Liver (tissue), 9 donors: ENCODE measurements around the gene FEM1B. TPM values are rescaled to one million over a fixed set of nuclear protein-coding genes. Genes with fewer than 3 reads are reported as not detected.

Source experiments
- DNase-seq: peaks from one replicate; pipeline ENCODE4 v3.0.0-alpha.2; 2017; ENCODE audit warnings: low spot score
- H3K27ac ChIP-seq, 2 donors: one replicate each; pipeline ENCODE4 v1.7.0; 2013; ENCODE audit warnings: inconsistent platforms in 2 of 2, low read length in 2 of 2, control low read depth in 1 of 2, low read depth in 1 of 2, mild to moderate bottlenecking in 1 of 2
- H3K27me3 ChIP-seq, 4 donors: one replicate each; pipeline versions ENCODE4 v1.6.1 to v1.7.0; 2013; ENCODE audit warnings: low read length in 3 of 4, inconsistent platforms in 1 of 4, mild to moderate bottlenecking in 1 of 4, moderate library complexity in 1 of 4; ENCODE audit not compliant: control insufficient read depth in 4 of 4, insufficient read depth in 4 of 4
- H3K36me3 ChIP-seq, 4 donors: one replicate each; pipeline versions ENCODE4 v1.6.1 to v1.7.0; 2013; ENCODE audit warnings: low read length in 3 of 4, mild to moderate bottlenecking in 3 of 4, low read depth in 1 of 4, moderate library complexity in 1 of 4; ENCODE audit not compliant: control insufficient read depth in 4 of 4, insufficient read depth in 3 of 4
- H3K4me1 ChIP-seq, 4 donors: one replicate each; pipeline versions ENCODE4 v1.6.1 to v1.7.0; 2013; ENCODE audit warnings: low read length in 3 of 4, mild to moderate bottlenecking in 3 of 4, moderate library complexity in 1 of 4; ENCODE audit not compliant: control insufficient read depth in 4 of 4, insufficient read depth in 4 of 4
- H3K4me3 ChIP-seq, 3 donors: one replicate each; pipeline versions ENCODE4 v1.6.1 to v1.7.0; 2013; ENCODE audit warnings: low read length in 3 of 3, control low read depth in 1 of 3, low read depth in 1 of 3, mild to moderate bottlenecking in 1 of 3
- H3K9ac ChIP-seq, 2 donors: one replicate each; pipeline ENCODE4 v1.7.0; 2013; ENCODE audit warnings: low read length in 2 of 2, mild to moderate bottlenecking in 2 of 2, moderate library complexity in 2 of 2, control low read depth in 1 of 2, low read depth in 1 of 2
- H3K9me3 ChIP-seq, 4 donors: one replicate each; pipeline versions ENCODE4 v1.6.1 to v1.7.0; 2013; ENCODE audit warnings: low read length in 3 of 4; ENCODE audit not compliant: control insufficient read depth in 4 of 4
- ATF3 ChIP-seq: IDR thresholded peaks from 2 replicates; pipeline ENCODE4 v1.6.1; 2016; ENCODE audit warnings: antibody characterized with exemption
- FOXA2 ChIP-seq: IDR thresholded peaks from 2 replicates; pipeline ENCODE4 v1.6.1; 2016; ENCODE audit warnings: antibody characterized with exemption
- HNF4A ChIP-seq, 2 donors: conservative IDR thresholded peaks; 2 replicates each; pipeline ENCODE4 v1.6.1; 2016; ENCODE audit warnings: antibody characterized with exemption in 2 of 2, mild to moderate bottlenecking in 2 of 2
- JUND ChIP-seq, 2 donors: IDR thresholded peaks; 2 replicates each; pipeline ENCODE4 v1.6.1; 2016; ENCODE audit warnings: antibody characterized with exemption in 2 of 2
- MAX ChIP-seq: IDR thresholded peaks from 2 replicates; pipeline ENCODE4 v1.6.1; 2016; ENCODE audit warnings: antibody characterized with exemption
- NR2F2 ChIP-seq: IDR thresholded peaks from 2 replicates; pipeline ENCODE4 v1.6.1; 2016; ENCODE audit warnings: antibody characterized with exemption
- RAD21 ChIP-seq, 2 donors: IDR thresholded peaks; 2 replicates each; pipeline ENCODE4 v1.6.1; 2016; ENCODE audit warnings: antibody characterized with exemption in 2 of 2, mild to moderate bottlenecking in 2 of 2
- REST ChIP-seq: IDR thresholded peaks from 2 replicates; pipeline ENCODE4 v1.6.1; 2016; ENCODE audit warnings: antibody characterized with exemption, mild to moderate bottlenecking
- RXRA ChIP-seq, 2 donors: IDR thresholded peaks; 2 replicates each; pipeline ENCODE4 v1.6.1; 2017 to 2018; ENCODE audit warnings: antibody characterized with exemption in 2 of 2, mild to moderate bottlenecking in 1 of 2
- SP1 ChIP-seq: IDR thresholded peaks from 2 replicates; pipeline ENCODE4 v1.6.1; 2018; ENCODE audit warnings: antibody characterized with exemption, mild to moderate bottlenecking
- TAF1 ChIP-seq: conservative IDR thresholded peaks from 2 replicates; pipeline ENCODE4 v1.6.1; 2016; ENCODE audit warnings: antibody characterized with exemption, mild to moderate bottlenecking
- YY1 ChIP-seq: IDR thresholded peaks from 2 replicates; pipeline ENCODE4 v1.6.1; 2016; ENCODE audit warnings: antibody characterized with exemption, mild to moderate bottlenecking
- WGBS: extraction: QIAGEN DNeasy Blood & Tissue Kit; methylation state at CpG from one replicate; pipeline ENCODE4 v1.1.7; 2013; 5-methylcytosine and 5-hydroxymethylcytosine counted together
- polyA plus RNA-seq, 2 donors: library from polyadenylated mRNA; stranded (reverse) in 1 of 2; unstranded in 1 of 2; fragments of 200-250 nt in 1 of 2; fragments of >200 nt in 1 of 2; fragmentation: Nextera tagmentation in 1 of 2; extraction: Ambion mirVana in 1 of 2; gene quantifications; one replicate each; pipeline versions ENCODE4 v1.2.1 to v1.2.3, GENCODE V29; 2013 to 2015
- total RNA-seq, 2 donors: library from RNA; depleted of rRNA; stranded (reverse); fragments of >200 nt; gene quantifications; one replicate each; pipeline ENCODE4 v1.2.3, GENCODE V29; 2014
- donor health status: healthy.
- donor health status: healthy.
- donor health status: healthy.
- donor health status: healthy.
- donor health status: healthy.

The FEM1B gene
- total and polyA plus RNA-seq, 4 donors = 6.2 to 39.5 (median 17.8) TPM

GRCh38 chr15:68275165-68275746 lies 2.3 kb upstream of the FEM1B start (continued):
- peak; percentile 88 for TF ChIP-seq SP1
- peak; percentile 25 to 37 for TF ChIP-seq RAD21 (IDR thresholded peaks at IDR 0.05)
- peak; percentile 62 to 81 for TF ChIP-seq RXRA (IDR thresholded peaks at IDR 0.05)
- TF ChIP-seq JUND (IDR thresholded peaks at IDR 0.05) = peak in 1 of 2 donors; percentile 62
- peak; percentile 97 for TF ChIP-seq FOXA2
- peak; percentile 90 for TF ChIP-seq MAX
- no peak for TF ChIP-seq NR2F2
- TF ChIP-seq ATF3 = no peak
- peak; percentile 61 for TF ChIP-seq REST

GRCh38 chr15:68276668-68277067 lies 877 bp upstream of the FEM1B start:
- Histone ChIP-seq H3K27ac (peak overlapping the region; percentile 98), H3K9ac (peak overlapping the region; percentile 82 to 95), H3K9me3 (no peaks in the 10 kb centered on the region), H3K36me3 (no peaks in the 10 kb centered on the region), H3K27me3 (no peaks in the 10 kb centered on the region), H3K4me3 (peak overlapping the region; percentile 89 to 93 (median 92)), H3K4me1 (peaks cover 13 to 58% (median 49%) of the 10 kb centered on the region in 4 donors)
- whole genome bisulfite sequencing = 66% methylated on average over 3 of the region's 3 CpGs
- TF ChIP-seq HNF4A (conservative IDR thresholded peaks at IDR 0.05) (no peak), RXRA (IDR thresholded peaks at IDR 0.05) (no peak)
- DNase-seq = no peak

GRCh38 chr15:68277131-68277602 lies 378 bp upstream of the FEM1B start:
- under 1% methylated on average over 25 of the region's 25 CpGs for WGBS
- Histone ChIP-seq H3K27ac (peak overlapping the region; percentile 98), H3K9ac (peak overlapping the region; percentile 82 to 95), H3K27me3 (no peaks in the 10 kb centered on the region), H3K36me3 (no peaks in the 10 kb centered on the region), H3K9me3 (no peaks in the 10 kb centered on the region), H3K4me1 (peaks cover 13 to 59% (median 51%) of the 10 kb centered on the region in 4 donors), H3K4me3 (peak overlapping the region; percentile 89 to 93 (median 92))
- no peak for TF ChIP-seq HNF4A (conservative IDR thresholded peaks at IDR 0.05)
- no peak for TF ChIP-seq NR2F2
- TF ChIP-seq RAD21 (IDR thresholded peaks at IDR 0.05) = no peak
- TF ChIP-seq TAF1 = no peak
- peak; percentile 54 for TF ChIP-seq YY1
- DNase-seq = no peak

- TF ChIP-seq RAD21 (IDR thresholded peaks at IDR 0.05) (peak in 1 of 2 donors; percentile 33), RXRA (IDR thresholded peaks at IDR 0.05) (no peak)
- Histone ChIP-seq H3K27ac (peak overlapping the region; percentile 98), H3K36me3 (no peaks in the 10 kb centered on the region), H3K4me1 (peaks cover 13 to 63% (median 52%) of the 10 kb centered on the region in 4 donors), H3K27me3 (no peaks in the 10 kb centered on the region), H3K9ac (peak overlapping the region; percentile 55 to 74), H3K9me3 (no peaks in the 10 kb centered on the region), H3K4me3 (peak overlapping the region; percentile 89 to 93 (median 92))
- peak; percentile 72 for DNase-seq
- under 1% methylated on average over 22 of the region's 22 CpGs for WGBS
These were observed 725 bp downstream of the FEM1B start for GRCh38 chr15:68278345-68278594.
